ENCODE data around the gene TARM1. TPM values are rescaled to one million over a fixed set of nuclear protein-coding genes. Genes with fewer than 3 reads are reported as not detected.
A peak's percentile ranks its signal among the peaks of the same experiment; 100 is the strongest.

The TARM1 gene
- not detected for polyA plus RNA-seq (ENCODE audit: insufficient read length in 10 of 10)
- long read RNA-seq, donor 1, result 0 reads
- long read RNA-seq, donor 2, result 0 reads
- long read RNA-seq, donor 3, result 0 reads
- long read RNA-seq, donor 4, result 0 reads
- long read RNA-seq, donor 5, partial matches to known transcripts, result 170 of 362 reads
- long read RNA-seq, donor 5, other reads (novel, unspliced or antisense), result 192 of 362 reads
- long read RNA-seq, donor 6, result 0 reads
- long read RNA-seq, donor 7, result 0 reads
- long read RNA-seq, donor 8, result 0 reads
- long read RNA-seq, donor 9, result 0 reads

GRCh38 chr19:54081032-54081431 lies at the start of gene TARM1:
TSS of gene TARM1 (minus strand) at chr19:54081365. CDS start at chr19:54081340, 25 bp downstream.
- no peak for DNase-seq

- DNase-seq, result no peak
Measured at GRCh38 chr19:54129617-54129996, 48.4 kb upstream of the TARM1 start.

- DNase-seq, result no peak
Measured at GRCh38 chr19:54128796-54129616, 47.8 kb upstream of the TARM1 start.

- DNase-seq, result no peak
Measured at GRCh38 chr19:54128441-54128725, 47.2 kb upstream of the TARM1 start.

- no peak for DNase-seq
Measured at GRCh38 chr19:54127688-54128440, 46.7 kb upstream of the TARM1 start.

- DNase-seq, result no peak
Measured at GRCh38 chr19:54125713-54126112, 44.5 kb upstream of the TARM1 start.

- no peak for DNase-seq
Measured at GRCh38 chr19:54124393-54124792, 43.2 kb upstream of the TARM1 start.

- DNase-seq, result no peak
Measured at GRCh38 chr19:54123682-54124081, 42.5 kb upstream of the TARM1 start.

- DNase-seq, result no peak
Measured at GRCh38 chr19:54121259-54121658, 40.1 kb upstream of the TARM1 start.

GRCh38 chr19:54115109-54116063 lies 34.2 kb upstream of the TARM1 start, which contains the start of the genes PRPF31 and TFPT:
TSS of gene PRPF31 (plus strand) at chr19:54115754. CDS start at chr19:54118279, 2,525 bp downstream.
TSS of gene TFPT (minus strand) at chr19:54115657. CDS start at chr19:54115269, 388 bp downstream.
- DNase-seq, result peak; percentile 98 to 100 (median 99)

GRCh38 chr19:54114340-54115108 lies 33.4 kb upstream of the TARM1 start:
- DNase-seq, result peak in 1 of 3 donors; percentile 29

- DNase-seq, result no peak
Measured at GRCh38 chr19:54109651-54110050, 28.5 kb upstream of the TARM1 start.

- DNase-seq, result no peak
Measured at GRCh38 chr19:54108496-54108895, 27.3 kb upstream of the TARM1 start.

GRCh38 chr19:54107876-54108490 lies 26.8 kb upstream of the TARM1 start:
- no peak for DNase-seq

- DNase-seq, result no peak
Measured at GRCh38 chr19:54106716-54107115, 25.6 kb upstream of the TARM1 start.

- DNase-seq, result no peak
Measured at GRCh38 chr19:54105796-54106195, 24.6 kb upstream of the TARM1 start.

- no peak for DNase-seq
Measured at GRCh38 chr19:54104998-54105715, 24.0 kb upstream of the TARM1 start.

- peak; percentile 99 to 100 (median 100) for DNase-seq
Measured at GRCh38 chr19:54102421-54103169, 21.4 kb upstream of the TARM1 start, which contains the start of gene NDUFA3. TSS of gene NDUFA3 (plus strand) at chr19:54102855. CDS start at chr19:54102879, 24 bp downstream.

Measured in muscle of back (tissue), 13 donors.